B cell (primary cell): ENCODE measurements around the gene ARL13A. TPM values are rescaled to one million over a fixed set of nuclear protein-coding genes. Genes with fewer than 3 reads are reported as not detected.
A peak's percentile ranks its signal among the peaks of the same experiment; 100 is the strongest.

ENCODE experiments used
- ATAC-seq: fragments of 200-7000 bp; cut with Tn5 transposase; one replicate; pipeline ENCODE4 v1.10.0; 2021; ENCODE audit warnings: low read depth, mild to moderate bottlenecking, moderate number of reproducible peaks, moderate library complexity
- CTCF ChIA-PET: fragments of 350-600 bp; sonication (Branson Sonifier 250); formaldehyde crosslinking; loops from one replicate; lab custom pipeline; 2021; ENCODE audit warnings: antibody characterized with exemption, inconsistent platforms; lab: Charles Lee
- POLR2A ChIA-PET: fragments of 350-600 bp; sonication (Branson Sonifier 250); formaldehyde crosslinking; loops from one replicate; lab custom pipeline; 2021; ENCODE audit warnings: antibody characterized with exemption; lab: Charles Lee
- DNase-seq: peaks from one replicate; pipeline ENCODE4 v3.0.0; 2013
- H2AFZ ChIP-seq: 2 replicates; pipeline ENCODE4 v1.6.1; 2012; ENCODE audit warnings: mild to moderate bottlenecking, low read depth, low read length; ENCODE audit not compliant: insufficient read depth, poor library complexity, severe bottlenecking
- H3K27ac ChIP-seq, 2 donors: 1 replicate in 1 of 2; 2 replicates in 1 of 2; pipeline ENCODE4 v1.5.1; 2012 to 2013; ENCODE audit warnings: low read length in 2 of 2, mild to moderate bottlenecking in 2 of 2, moderate library complexity in 1 of 2
- H3K27me3 ChIP-seq, 4 experiments: fragments of 200-600 bp in 1 of 4; sonication (generic) in 1 of 4; replicated peaks in 1 of 4; 1 replicate in 2 of 4; 2 replicates in 2 of 4; pipeline versions ENCODE4 v1.6.1 to v1.7.0; 2013 to 2016; ENCODE audit warnings: low read length in 3 of 4, mild to moderate bottlenecking in 2 of 4, mixed read lengths in 1 of 4, moderate library complexity in 1 of 4; ENCODE audit not compliant: insufficient read depth in 4 of 4, control insufficient read depth in 3 of 4; ENCODE audit errors: control extremely low read depth in 1 of 4
- H3K36me3 ChIP-seq, 2 experiments: replicated peaks in 1 of 2; 1 replicate in 1 of 2; 2 replicates in 1 of 2; pipeline versions ENCODE4 v1.6.1 to v1.7.1; 2013; ENCODE audit warnings: low read length in 1 of 2; ENCODE audit not compliant: insufficient read depth in 2 of 2, control insufficient read depth in 1 of 2; ENCODE audit errors: control extremely low read depth in 1 of 2, extremely low read depth in 1 of 2
- H3K4me1 ChIP-seq, 2 donors: fragments of 200-600 bp in 1 of 2; sonication (generic) in 1 of 2; 1 replicate in 1 of 2; 2 replicates in 1 of 2; pipeline versions ENCODE4 v1.5.1 to v1.6.1; 2013 to 2017; ENCODE audit warnings: low read length in 2 of 2; ENCODE audit not compliant: control insufficient read depth in 2 of 2, insufficient read depth in 2 of 2
- H3K4me2 ChIP-seq: replicated peaks from 2 replicates; pipeline ENCODE3; 2012; ENCODE audit warnings: mild to moderate bottlenecking, low read depth, low read length; ENCODE audit not compliant: poor library complexity, severe bottlenecking
- H3K4me3 ChIP-seq, 5 experiments: fragments of 200-600 bp in 1 of 5; sonication (generic) in 1 of 5; 1 replicate in 3 of 5; 2 replicates in 2 of 5; pipeline versions ENCODE4 v1.5.1 to v1.7.0; 2011 to 2016; ENCODE audit warnings: low read length in 4 of 5, mild to moderate bottlenecking in 4 of 5, low read depth in 2 of 5, control low read depth in 1 of 5, moderate library complexity in 1 of 5; ENCODE audit not compliant: insufficient read depth in 1 of 5; ENCODE audit errors: control extremely low read depth in 1 of 5, extremely low read depth in 1 of 5
- H3K79me2 ChIP-seq: fragments of 200-600 bp; sonication (generic); one replicate; pipeline ENCODE4 v1.6.0; 2016; ENCODE audit warnings: low read length; ENCODE audit not compliant: control insufficient read depth, insufficient read depth
- H3K9ac ChIP-seq: fragments of 200-600 bp; sonication (generic); 2 replicates; pipeline ENCODE4 v1.6.1; 2017; ENCODE audit warnings: mild to moderate bottlenecking, low read length, moderate library complexity
- H3K9me3 ChIP-seq, 3 donors: one replicate each; pipeline versions ENCODE4 v1.6.1 to v1.7.1; 2013; ENCODE audit warnings: low read length in 2 of 3; ENCODE audit not compliant: control insufficient read depth in 2 of 3, insufficient read depth in 1 of 3; ENCODE audit errors: control extremely low read depth in 1 of 3
- H4K20me1 ChIP-seq: 2 replicates; pipeline ENCODE4 v1.6.0; 2012; ENCODE audit warnings: mild to moderate bottlenecking, low read length; ENCODE audit not compliant: insufficient read depth, control insufficient read depth, poor library complexity, severe bottlenecking
- H3K27ac Mint-ChIP-seq: one replicate; pipeline ENCODE4 v1.8.0; 2021; ENCODE audit warnings: mixed read lengths
- H3K27me3 Mint-ChIP-seq: one replicate; pipeline ENCODE4 v1.8.0; 2021; ENCODE audit warnings: mixed read lengths
- H3K4me1 Mint-ChIP-seq: one replicate; pipeline ENCODE4 v1.8.0; 2021; ENCODE audit warnings: mixed read lengths
- H3K4me3 Mint-ChIP-seq: one replicate; pipeline ENCODE4 v1.8.0; 2021; ENCODE audit warnings: mixed read lengths
- H3K9me3 Mint-ChIP-seq: one replicate; pipeline ENCODE4 v1.8.0; 2022; ENCODE audit warnings: mixed read lengths; ENCODE audit not compliant: insufficient read depth
- CTCF ChIP-seq: fragments of 200-600 bp; IDR thresholded peaks from one replicate; pipeline ENCODE4 v1.8.0; 2022; ENCODE audit warnings: antibody characterized with exemption, mild to moderate bottlenecking
- EZH2 ChIP-seq: IDR thresholded peaks from 2 replicates; pipeline ENCODE4 v1.6.1; 2012; ENCODE audit warnings: borderline replicate concordance, low read depth, mild to moderate bottlenecking, moderate library complexity, low read length; ENCODE audit not compliant: insufficient read depth, poor library complexity, severe bottlenecking
- WGBS: methylation state at CpG from one replicate; pipeline ENCODE4 v1.1.5; 2013; ENCODE audit warnings: missing lambda C conversion rate; ENCODE audit not compliant: insufficient coverage; 5-methylcytosine and 5-hydroxymethylcytosine counted together
- intact Hi-C: fragments of 100-400 bp; cut with micrococcal nuclease; formaldehyde crosslinking; loops from one replicate; pipeline ENCODE4 v1.10.0; 2022
- polyA plus RNA-seq: library from polyadenylated mRNA; depleted of rRNA; stranded (reverse); fragments of >200 nt; gene quantifications from 2 replicates; pipeline ENCODE4 v1.2.3, GENCODE V29; 2012
- total RNA-seq, 2 donors: library from RNA; stranded (reverse); fragments of 120-200 nt in 1 of 2; gene quantifications; 1 replicate in 1 of 2; 2 replicates in 1 of 2; pipeline versions ENCODE4 v1.2.3 to v1.2.4, GENCODE V29; 2013 to 2022

The ARL13A gene
- total and polyA plus RNA-seq, 2 donors (not counting 1 experiment from before 2014, with no cell fraction given), result not detected

GRCh38 chrX:100928660-100929613 is 40.6 kb upstream of the ARL13A start, which contains the start of gene XKRX:
Gene XKRX, minus strand, starts transcription at chrX:100928917. Its CDS starts 613 bp downstream, at chrX:100928304.
- H3K4me3 ChIP-seq, result peak within 1 kb of the TSS in 4 of 5 experiments; percentile 58 to 68 (median 62)
- peaks cover 58% of the 10 kb centered on the region for H3K4me1 Mint-ChIP-seq
- no peaks in the 10 kb centered on the region for H3K79me2 ChIP-seq
- no peaks in the 10 kb centered on the region for H3K9me3 Mint-ChIP-seq
- ChIA-PET CTCF (interaction anchor here (0.7 kb wide), 1 partner anchor 85 kb away, joined by 3 read pairs; no protein-coding TSS in a partner anchor), POLR2A (interaction anchor here (0.6 to 1.5 kb wide), 2 partner anchors 125 to 213 kb away, joined by 3 read pairs; no protein-coding TSS in a partner anchor)
- no peak for TF ChIP-seq EZH2
- no peak for TF ChIP-seq CTCF
- no peaks in the 10 kb centered on the region for H3K36me3 ChIP-seq
- peak within 1 kb of the TSS; percentile 78 for H3K4me2 ChIP-seq
- H3K4me3 Mint-ChIP-seq, result peak within 1 kb of the TSS; percentile 95
- DNase-seq (peak; percentile 66), ATAC-seq (peak; percentile 74)
- H3K9me3 ChIP-seq, result peaks cover 0 to 2% (median 0%) of the 10 kb centered on the region in 3 donors
- H3K4me1 ChIP-seq, result peaks cover 18 to 50% of the 10 kb centered on the region in 2 donors
- peak within 1 kb of the TSS; percentile 93 for H3K27ac Mint-ChIP-seq
- intact Hi-C loops, result loop anchor here (5.0 to 10.0 kb wide), 2 partner anchors 104 to 168 kb away; partner anchors contain the start of genes CENPI and CSTF2
- no peaks in the 10 kb centered on the region for H4K20me1 ChIP-seq
- under 1% methylated on average over 21 of the region's 51 CpGs for WGBS
- H3K27ac ChIP-seq, result peak within 1 kb of the TSS; percentile 61 to 67
- no peaks in the 10 kb centered on the region for H3K27me3 Mint-ChIP-seq
- H3K27me3 ChIP-seq, result no peaks in the 10 kb centered on the region
- peak within 1 kb of the TSS; percentile 71 for H3K9ac ChIP-seq
- H2AFZ ChIP-seq, result peak within 1 kb of the TSS; percentile 75
